PC-3 (cell line): ENCODE results near the gene CBX7. TPM values are rescaled to one million over a fixed set of nuclear protein-coding genes. Genes with fewer than 3 reads are reported as not detected.

Experiments used
- ATAC-seq: fragments of 200-7000 bp; cut with Tn5 transposase; 2 replicates; pipeline ENCODE4 v1.9.1; 2020; ENCODE audit warnings: mild to moderate bottlenecking, moderate library complexity
- BruUV-seq: library from RNA; stranded (reverse); fragments of 400-500 nt; replicated peaks from 2 replicates; lab custom pipeline; 2021; lab: Mats Ljungman, UMichigan
- CTCF ChIA-PET: fragments of 300-600 bp; sonication (Branson Sonifier 250); formaldehyde crosslinking; loops from one replicate; lab custom pipeline; 2022; ENCODE audit warnings: antibody characterized with exemption; lab: Charles Lee
- POLR2A ChIA-PET: fragments of 300-600 bp; sonication (Branson Sonifier 250); formaldehyde crosslinking; loops from one replicate; lab custom pipeline; 2022; ENCODE audit warnings: antibody characterized with exemption; ENCODE audit not compliant: unreplicated experiment; lab: Charles Lee
- DNase-seq: peaks from one replicate; pipeline ENCODE4 v3.0.0-alpha.2; 2015
- H2AFZ ChIP-seq: fragments of 300-600 bp; sonication (generic); 2 replicates; pipeline ENCODE4 v1.6.0; 2016; ENCODE audit warnings: antibody characterized with exemption, low read length
- H3F3A ChIP-seq: fragments of 300-600 bp; sonication (generic); one replicate; pipeline ENCODE4 v1.6.0; 2017; ENCODE audit warnings: antibody characterized with exemption, low read length, control low read depth, mild to moderate bottlenecking; ENCODE audit not compliant: unreplicated experiment
- H3K27ac ChIP-seq: fragments of 300-600 bp; sonication (generic); 2 replicates; pipeline ENCODE4 v1.5.1; 2016; ENCODE audit warnings: mild to moderate bottlenecking, low read length
- H3K27me3 ChIP-seq: fragments of 300-600 bp; sonication (generic); 2 replicates; pipeline ENCODE4 v1.6.1; 2016; ENCODE audit warnings: low read length, mixed read lengths
- H3K36me3 ChIP-seq: fragments of 300-600 bp; sonication (generic); 2 replicates; pipeline ENCODE4 v1.6.1; 2016; ENCODE audit warnings: low read depth, mixed run types, low read length, mixed read lengths
- H3K4me1 ChIP-seq: fragments of 300-600 bp; sonication (generic); 2 replicates; pipeline ENCODE4 v1.5.1; 2016; ENCODE audit warnings: low read length; ENCODE audit not compliant: insufficient read depth
- H3K4me2 ChIP-seq: fragments of 300-600 bp; sonication (generic); 2 replicates; pipeline ENCODE4 v1.6.0; 2016; ENCODE audit warnings: low read length
- H3K4me3 ChIP-seq: fragments of 300-600 bp; sonication (generic); 2 replicates; pipeline ENCODE4 v1.5.1; 2016; ENCODE audit warnings: mild to moderate bottlenecking, low read length, mixed read lengths
- H3K79me2 ChIP-seq: fragments of 300-600 bp; sonication (generic); 2 replicates; pipeline ENCODE4 v1.6.1; 2017; ENCODE audit warnings: low read length, mixed read lengths
- H3K9ac ChIP-seq: fragments of 300-600 bp; sonication (generic); 2 replicates; pipeline ENCODE4 v1.6.0; 2016; ENCODE audit warnings: mild to moderate bottlenecking, low read length
- H3K9me2 ChIP-seq: fragments of 300-600 bp; sonication (generic); replicated peaks from 2 replicates; pipeline ENCODE4 v1.6.1; 2016; ENCODE audit warnings: mixed run types, low read length, mixed read lengths
- H3K9me3 ChIP-seq: fragments of 300-600 bp; sonication (generic); 2 replicates; pipeline ENCODE4 v1.6.1; 2016; ENCODE audit warnings: low read length, mixed read lengths
- H4K20me1 ChIP-seq: fragments of 300-600 bp; sonication (generic); 2 replicates; pipeline ENCODE4 v1.6.1; 2016; ENCODE audit warnings: low read length, mixed read lengths
- EZH2 ChIP-seq: fragments of 300-600 bp; sonication (generic); IDR thresholded peaks from one replicate; pipeline ENCODE4 v1.6.1; 2017; ENCODE audit warnings: antibody characterized with exemption, mild to moderate bottlenecking, low read length; ENCODE audit not compliant: unreplicated experiment
- EZH2phosphoT487 ChIP-seq: fragments of 300-600 bp; sonication (generic); IDR thresholded peaks from 2 replicates; pipeline ENCODE4 v1.6.1; 2018; ENCODE audit warnings: mild to moderate bottlenecking, antibody characterized with exemption, low read length, borderline replicate concordance
- intact Hi-C: fragments of 100-400 bp; cut with micrococcal nuclease; formaldehyde crosslinking; loops from 2 replicates; pipeline ENCODE4 v1.9.0; 2023
- total RNA-seq: library from RNA; depleted of rRNA; stranded (reverse); fragments of >200 nt; gene quantifications from 2 replicates; pipeline ENCODE4 v1.2.3, GENCODE V29; 2014
- TF ChIP-seq, protein P1 (sequence below): fragments of 300-600 bp; sonication (generic); conservative IDR thresholded peaks from 2 replicates; pipeline ENCODE4 v1.5.1; 2017; ENCODE audit warnings: antibody characterized with exemption, low read depth, mild to moderate bottlenecking, low read length

Gene CBX7
- total RNA-seq, 1 experiment from 2014 or later = 8.6 TPM

DNA sequence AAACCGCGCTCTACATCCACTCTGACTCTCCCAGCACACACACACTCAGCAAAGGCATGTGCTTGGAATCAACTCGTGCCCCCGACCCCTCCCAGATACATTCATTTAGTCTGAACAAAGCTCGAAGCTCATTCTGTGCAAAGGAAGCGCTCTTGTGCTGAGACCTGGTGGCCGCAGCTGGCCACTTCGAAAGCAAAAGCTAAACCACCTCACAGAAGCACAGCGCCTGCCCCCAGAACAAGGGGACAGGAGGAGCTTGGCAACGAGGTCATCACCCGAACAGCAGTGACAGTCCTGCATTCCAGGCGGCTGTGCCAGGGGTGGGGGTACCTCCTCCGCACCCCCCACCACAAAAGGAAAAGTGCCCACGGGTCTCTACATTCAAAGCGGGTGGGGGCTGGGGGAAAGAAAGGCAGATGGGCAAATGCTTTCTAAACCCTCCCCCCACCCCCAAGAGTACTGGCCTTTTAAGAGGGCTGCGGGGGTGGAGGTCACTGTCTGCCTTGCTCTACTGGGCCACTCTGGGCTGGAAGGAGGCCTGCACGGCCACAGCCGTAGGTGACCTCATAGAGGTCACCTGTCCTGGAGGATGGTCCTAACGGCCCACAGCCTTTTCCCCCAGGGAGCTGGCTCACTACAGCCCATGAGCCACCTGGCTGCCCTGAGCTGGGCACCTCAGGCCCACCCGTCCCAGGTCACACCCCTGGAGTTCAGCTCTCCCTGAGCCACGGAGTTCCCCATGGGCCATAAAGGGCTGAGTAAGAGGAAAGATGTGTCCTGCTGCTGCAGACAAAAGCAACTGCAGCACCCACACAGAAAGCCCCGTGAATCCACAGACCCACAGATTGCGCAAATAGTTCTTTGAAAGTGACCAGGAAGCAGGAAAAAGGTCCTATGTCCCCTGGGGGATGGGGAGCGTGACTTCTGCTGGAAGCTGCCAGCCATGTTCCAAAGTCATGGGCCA, 21.3 kb downstream of the CBX7 start:
- CTCF ChIA-PET = no interaction called here
- TF ChIP-seq, protein P1, sequence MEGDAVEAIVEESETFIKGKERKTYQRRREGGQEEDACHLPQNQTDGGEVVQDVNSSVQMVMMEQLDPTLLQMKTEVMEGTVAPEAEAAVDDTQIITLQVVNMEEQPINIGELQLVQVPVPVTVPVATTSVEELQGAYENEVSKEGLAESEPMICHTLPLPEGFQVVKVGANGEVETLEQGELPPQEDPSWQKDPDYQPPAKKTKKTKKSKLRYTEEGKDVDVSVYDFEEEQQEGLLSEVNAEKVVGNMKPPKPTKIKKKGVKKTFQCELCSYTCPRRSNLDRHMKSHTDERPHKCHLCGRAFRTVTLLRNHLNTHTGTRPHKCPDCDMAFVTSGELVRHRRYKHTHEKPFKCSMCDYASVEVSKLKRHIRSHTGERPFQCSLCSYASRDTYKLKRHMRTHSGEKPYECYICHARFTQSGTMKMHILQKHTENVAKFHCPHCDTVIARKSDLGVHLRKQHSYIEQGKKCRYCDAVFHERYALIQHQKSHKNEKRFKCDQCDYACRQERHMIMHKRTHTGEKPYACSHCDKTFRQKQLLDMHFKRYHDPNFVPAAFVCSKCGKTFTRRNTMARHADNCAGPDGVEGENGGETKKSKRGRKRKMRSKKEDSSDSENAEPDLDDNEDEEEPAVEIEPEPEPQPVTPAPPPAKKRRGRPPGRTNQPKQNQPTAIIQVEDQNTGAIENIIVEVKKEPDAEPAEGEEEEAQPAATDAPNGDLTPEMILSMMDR = no peak
- TF ChIP-seq EZH2 (no peak), EZH2phosphoT487 (no peak)
- BruUV-seq = TSS peak; percentile 18
- no peak overlapping the region for H3K4me2 ChIP-seq
- no peaks in the 10 kb centered on the region for H3K9me2 ChIP-seq
- peaks cover 6% of the 10 kb centered on the region; the same call in 1 of the 2 replicates for H3K4me1 ChIP-seq
- no peaks in the 10 kb centered on the region for H3F3A ChIP-seq
- no peaks in the 10 kb centered on the region for H3K27me3 ChIP-seq
- no peak overlapping the region for H3K27ac ChIP-seq
- no peaks in the 10 kb centered on the region for H3K36me3 ChIP-seq
- H3K9ac ChIP-seq = no peak overlapping the region
- intact Hi-C loops = no loop called here
- H3K9me3 ChIP-seq = no peaks in the 10 kb centered on the region
- H3K4me3 ChIP-seq = no peak overlapping the region
- no peaks in the 10 kb centered on the region for H3K79me2 ChIP-seq
- no peak overlapping the region for H2AFZ ChIP-seq
- DNase-seq = no peak
- POLR2A ChIA-PET = interaction anchor here (0.6 kb wide), 1 partner anchor 21 kb away, joined by 3 read pairs; no protein-coding TSS in a partner anchor
- H4K20me1 ChIP-seq = no peaks in the 10 kb centered on the region
- ATAC-seq = no peak

DNA sequence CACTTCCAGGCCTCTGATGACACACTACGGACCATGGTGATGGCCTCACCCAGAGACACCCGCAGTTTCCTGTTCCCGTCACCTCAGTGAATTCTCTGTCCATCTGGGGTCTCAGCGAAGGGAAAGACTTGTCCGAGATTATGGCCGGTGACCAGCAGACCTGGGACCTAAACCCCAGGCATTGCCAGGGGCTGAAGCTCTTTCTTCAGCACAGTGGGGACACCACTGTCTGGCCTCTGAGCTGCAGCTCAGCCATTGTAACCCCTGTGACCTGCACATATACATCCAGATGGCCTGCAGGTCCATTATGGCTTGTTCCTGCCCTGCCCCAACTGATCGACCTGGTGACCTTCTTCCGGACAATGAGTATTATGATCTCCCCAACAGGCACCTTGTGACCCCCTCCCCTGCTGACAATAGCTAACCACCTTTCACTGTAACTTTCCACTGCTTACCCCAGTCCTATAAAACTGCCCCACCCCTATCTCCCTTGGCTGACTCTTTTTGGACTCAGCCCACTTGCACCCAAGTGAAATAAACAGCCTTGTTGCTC, 22.3 kb downstream of the CBX7 start:
- Histone ChIP-seq H3K36me3 (no peaks in the 10 kb centered on the region), H3K27ac (no peak overlapping the region), H3K4me3 (no peak overlapping the region), H3K79me2 (no peaks in the 10 kb centered on the region), H3K9ac (no peak overlapping the region), H3K4me1 (peaks cover 5% of the 10 kb centered on the region; the same call in 1 of the 2 replicates), H2AFZ (no peak overlapping the region), H3K27me3 (no peaks in the 10 kb centered on the region), H3K9me3 (no peaks in the 10 kb centered on the region), H3K9me2 (no peaks in the 10 kb centered on the region), H4K20me1 (no peaks in the 10 kb centered on the region), H3K4me2 (no peak overlapping the region), H3F3A (no peaks in the 10 kb centered on the region)
- no peak for DNase-seq
- TF ChIP-seq EZH2 (no peak), EZH2phosphoT487 (no peak)
- TF ChIP-seq, protein P1 = no peak
- no TSS peak for BruUV-seq
- intact Hi-C loops = no loop called here
- POLR2A ChIA-PET = no interaction called here
- no peak for ATAC-seq
- CTCF ChIA-PET = interaction anchor here (0.6 kb wide), 1 partner anchor 8 kb away, joined by 4 read pairs; no protein-coding TSS in a partner anchor
